Urinary bladder (tissue), 4 donors: ENCODE results near the gene NECAB3. TPM values are rescaled to one million over a fixed set of nuclear protein-coding genes. Genes with fewer than 3 reads are reported as not detected.

Source experiments
- DNase-seq: peaks from one replicate; pipeline ENCODE4 v3.0.0-alpha.2; 2015; ENCODE audit errors: extremely low spot score
- H3K27ac ChIP-seq: one replicate; pipeline ENCODE4 v1.5.1; 2013; ENCODE audit warnings: low read depth, mild to moderate bottlenecking, moderate library complexity
- H3K36me3 ChIP-seq: one replicate; pipeline ENCODE4 v1.6.1; 2013; ENCODE audit warnings: mild to moderate bottlenecking, moderate library complexity; ENCODE audit not compliant: insufficient read depth
- H3K4me1 ChIP-seq: one replicate; pipeline ENCODE4 v1.6.1; 2013; ENCODE audit warnings: mild to moderate bottlenecking, moderate library complexity; ENCODE audit not compliant: insufficient read depth
- H3K4me3 ChIP-seq: one replicate; pipeline ENCODE4 v1.5.1; 2013; ENCODE audit warnings: low read depth, low read length
- WGBS: extraction: QIAGEN DNeasy Blood & Tissue Kit; methylation state at CpG from one replicate; pipeline ENCODE4 v1.1.7; 2013; 5-methylcytosine and 5-hydroxymethylcytosine counted together
- polyA plus RNA-seq: library from polyadenylated mRNA; stranded (reverse); fragments of 200-250 nt; gene quantifications from one replicate; pipeline ENCODE4 v1.2.3, GENCODE V29; 2013
- total RNA-seq: library from RNA; depleted of rRNA; stranded (reverse); fragments of >200 nt; gene quantifications from one replicate; pipeline ENCODE4 v1.2.3, GENCODE V29; 2014
- donor health status: healthy with polysubstance abuse.
- donor health status: healthy.

The NECAB3 gene
- total and polyA plus RNA-seq, 2 donors = 18.6 to 33.4 TPM

DNA sequence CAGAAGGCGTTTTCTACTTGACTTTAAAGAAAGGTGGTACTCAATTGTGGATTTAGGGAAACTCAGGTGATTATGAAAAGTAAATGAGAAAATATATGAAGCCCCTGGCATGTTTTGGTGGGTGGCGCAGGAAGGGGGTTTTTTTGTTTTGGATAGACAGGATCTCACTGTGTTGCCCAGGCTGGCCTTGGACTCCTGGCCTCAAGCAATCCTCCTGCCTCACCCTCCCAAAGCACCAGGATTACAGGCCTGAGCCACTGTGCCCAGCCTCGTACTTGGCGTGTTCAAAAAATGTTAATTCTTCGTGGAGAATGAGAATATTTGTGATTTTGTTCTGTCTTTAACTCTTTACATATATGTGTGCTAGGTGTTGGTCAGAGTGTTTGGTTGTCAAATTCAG lies 44.2 kb downstream of the NECAB3 start:
- DNase-seq = no peak
- Histone ChIP-seq H3K36me3 (peaks cover 7% of the 10 kb centered on the region), H3K27ac (no peak overlapping the region), H3K4me1 (no peaks in the 10 kb centered on the region), H3K4me3 (no peak overlapping the region)
- WGBS = 92% methylated on average over 5 of the region's 5 CpGs

- Histone ChIP-seq H3K4me3 (no peak overlapping the region), H3K36me3 (peaks cover 7% of the 10 kb centered on the region), H3K4me1 (no peaks in the 10 kb centered on the region), H3K27ac (no peak overlapping the region)
- DNase-seq = no peak
- 94% methylated on average over 10 of the region's 10 CpGs for WGBS
Observed at GRCh38 chr20:33629533-33629932, 44.7 kb downstream of the NECAB3 start.

GRCh38 chr20:33627577-33628216 lies 46.5 kb downstream of the NECAB3 start:
- WGBS = 96% methylated on average over 4 of the region's 4 CpGs
- H3K27ac ChIP-seq = no peak overlapping the region
- H3K36me3 ChIP-seq = peaks cover 7% of the 10 kb centered on the region
- H3K4me1 ChIP-seq = no peaks in the 10 kb centered on the region
- no peak overlapping the region for H3K4me3 ChIP-seq
- DNase-seq = no peak

- Histone ChIP-seq H3K4me1 (no peaks in the 10 kb centered on the region), H3K27ac (no peak overlapping the region), H3K36me3 (peaks cover 7% of the 10 kb centered on the region), H3K4me3 (no peak overlapping the region)
- DNase-seq = no peak
- 94% methylated on average over 4 of the region's 4 CpGs for WGBS
Observed at GRCh38 chr20:33626190-33626589, 48.0 kb downstream of the NECAB3 start.

- Histone ChIP-seq H3K27ac (no peak overlapping the region), H3K4me1 (no peaks in the 10 kb centered on the region), H3K4me3 (no peak overlapping the region), H3K36me3 (peaks cover 7% of the 10 kb centered on the region)
- no peak for DNase-seq
- WGBS = 84% methylated on average over 3 of the region's 3 CpGs
Observed at GRCh38 chr20:33624399-33624798, 49.8 kb downstream of the NECAB3 start.

- H3K4me1 ChIP-seq = no peaks in the 10 kb centered on the region
- 92% methylated on average over 10 of the region's 10 CpGs for WGBS
- H3K27ac ChIP-seq = no peak overlapping the region
- DNase-seq = no peak
- H3K4me3 ChIP-seq = no peak overlapping the region
- peaks cover 2% of the 10 kb centered on the region for H3K36me3 ChIP-seq
Observed at GRCh38 chr20:33622705-33623365, 51.4 kb downstream of the NECAB3 start.

GRCh38 chr20:33621717-33622400 lies 52.4 kb downstream of the NECAB3 start:
- WGBS = 90% methylated on average over 4 of the region's 4 CpGs
- Histone ChIP-seq H3K27ac (no peak overlapping the region), H3K4me3 (no peak overlapping the region), H3K36me3 (peaks cover 2% of the 10 kb centered on the region), H3K4me1 (no peaks in the 10 kb centered on the region)
- DNase-seq = no peak

DNA sequence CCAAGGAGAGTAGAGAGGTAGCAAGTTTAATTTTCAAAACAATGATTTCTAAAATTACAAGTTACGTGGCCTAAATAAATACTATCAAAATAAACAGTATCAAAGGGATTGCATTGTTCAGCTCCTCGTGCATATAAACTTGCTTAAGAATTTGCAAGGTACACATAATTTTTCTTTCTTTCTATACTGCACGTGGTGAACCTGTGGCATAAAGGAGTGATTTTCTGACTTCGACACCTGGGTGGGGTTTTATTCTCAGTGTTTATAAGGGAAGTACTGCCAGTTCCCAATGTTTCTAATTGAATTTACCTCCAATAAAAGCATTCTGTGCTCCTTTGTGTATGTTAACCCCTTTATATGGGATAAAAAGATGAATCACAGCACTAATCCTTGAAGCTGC lies 62.2 kb downstream of the NECAB3 start:
- Histone ChIP-seq H3K36me3 (peaks cover 2% of the 10 kb centered on the region), H3K4me1 (no peaks in the 10 kb centered on the region), H3K4me3 (no peak overlapping the region), H3K27ac (no peak overlapping the region)
- DNase-seq = no peak
- 51% methylated on average over 4 of the region's 4 CpGs for WGBS

GRCh38 chr20:33611106-33611505 lies 63.1 kb downstream of the NECAB3 start:
- Histone ChIP-seq H3K36me3 (no peaks in the 10 kb centered on the region), H3K4me1 (no peaks in the 10 kb centered on the region), H3K4me3 (no peak overlapping the region), H3K27ac (no peak overlapping the region)
- 96% methylated on average over 5 of the region's 5 CpGs for WGBS
- no peak for DNase-seq

- H3K4me1 ChIP-seq = no peaks in the 10 kb centered on the region
- DNase-seq = no peak
- no peaks in the 10 kb centered on the region for H3K36me3 ChIP-seq
- H3K27ac ChIP-seq = no peak overlapping the region
- H3K4me3 ChIP-seq = no peak overlapping the region
- WGBS = 95% methylated on average over 2 of the region's 2 CpGs
Observed at GRCh38 chr20:33609504-33609903, 64.7 kb downstream of the NECAB3 start.

Other genes with a start within 250 kb of the NECAB3 start
- gene SNTA1, start 230.7 kb downstream of the NECAB3 start, total RNA-seq = 9.3 TPM
- 50.6 TPM for gene SNTA1, start 230.7 kb downstream of the NECAB3 start, polyA plus RNA-seq
- 16.0 TPM for gene CBFA2T2, start 184.3 kb downstream of the NECAB3 start, total RNA-seq
- 12.5 TPM for gene CBFA2T2, start 184.3 kb downstream of the NECAB3 start, polyA plus RNA-seq
- gene C20orf144, start 12.1 kb downstream of the NECAB3 start, total RNA-seq = not detected
- gene C20orf144, start 12.1 kb downstream of the NECAB3 start, polyA plus RNA-seq = 0.03 TPM
- gene ACTL10, start 7.5 kb downstream of the NECAB3 start, total RNA-seq = 0.95 TPM
- gene ACTL10, start 7.5 kb downstream of the NECAB3 start, polyA plus RNA-seq = 2.5 TPM
- gene E2F1, start 12.0 kb upstream of the NECAB3 start, total RNA-seq = 6.6 TPM
- 3.5 TPM for gene E2F1, start 12.0 kb upstream of the NECAB3 start, polyA plus RNA-seq
- 12.2 TPM for gene PXMP4, start 45.9 kb upstream of the NECAB3 start, total RNA-seq
- 12.0 TPM for gene PXMP4, start 45.9 kb upstream of the NECAB3 start, polyA plus RNA-seq
- 1.4 TPM for gene ZNF341, start 57.6 kb upstream of the NECAB3 start, total RNA-seq
- 3.1 TPM for gene ZNF341, start 57.6 kb upstream of the NECAB3 start, polyA plus RNA-seq
- 33.5 TPM for gene CHMP4B, start 136.9 kb upstream of the NECAB3 start, total RNA-seq
- gene CHMP4B, start 136.9 kb upstream of the NECAB3 start, polyA plus RNA-seq = 193 TPM